GM12875 (cell line): Measurements from ENCODE around the gene XIRP1.
A peak's percentile ranks its signal among the peaks of the same experiment; 100 is the strongest.

Experiments
- H3K4me3 ChIP-seq: one replicate; pipeline ENCODE4 v1.5.1; 2011; ENCODE audit warnings: low read depth, low read length, control low read depth
- TF ChIP-seq, protein P1 (sequence below): IDR thresholded peaks from 2 replicates; pipeline ENCODE4 v1.5.1; 2011; ENCODE audit warnings: low read depth, mild to moderate bottlenecking, control low read depth, inconsistent platforms, low read length, moderate library complexity, borderline replicate concordance; ENCODE audit not compliant: insufficient read depth

XIRP1 gene

GRCh38 chr3:39210078-39210477 lies 17.7 kb upstream of the XIRP1 start:
- TF ChIP-seq, protein P1, sequence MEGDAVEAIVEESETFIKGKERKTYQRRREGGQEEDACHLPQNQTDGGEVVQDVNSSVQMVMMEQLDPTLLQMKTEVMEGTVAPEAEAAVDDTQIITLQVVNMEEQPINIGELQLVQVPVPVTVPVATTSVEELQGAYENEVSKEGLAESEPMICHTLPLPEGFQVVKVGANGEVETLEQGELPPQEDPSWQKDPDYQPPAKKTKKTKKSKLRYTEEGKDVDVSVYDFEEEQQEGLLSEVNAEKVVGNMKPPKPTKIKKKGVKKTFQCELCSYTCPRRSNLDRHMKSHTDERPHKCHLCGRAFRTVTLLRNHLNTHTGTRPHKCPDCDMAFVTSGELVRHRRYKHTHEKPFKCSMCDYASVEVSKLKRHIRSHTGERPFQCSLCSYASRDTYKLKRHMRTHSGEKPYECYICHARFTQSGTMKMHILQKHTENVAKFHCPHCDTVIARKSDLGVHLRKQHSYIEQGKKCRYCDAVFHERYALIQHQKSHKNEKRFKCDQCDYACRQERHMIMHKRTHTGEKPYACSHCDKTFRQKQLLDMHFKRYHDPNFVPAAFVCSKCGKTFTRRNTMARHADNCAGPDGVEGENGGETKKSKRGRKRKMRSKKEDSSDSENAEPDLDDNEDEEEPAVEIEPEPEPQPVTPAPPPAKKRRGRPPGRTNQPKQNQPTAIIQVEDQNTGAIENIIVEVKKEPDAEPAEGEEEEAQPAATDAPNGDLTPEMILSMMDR, result no peak
- no peak overlapping the region for H3K4me3 ChIP-seq

GRCh38 chr3:39209329-39209970 lies 17.1 kb upstream of the XIRP1 start:
- TF ChIP-seq, protein P1, result no peak
- no peak overlapping the region for H3K4me3 ChIP-seq

DNA sequence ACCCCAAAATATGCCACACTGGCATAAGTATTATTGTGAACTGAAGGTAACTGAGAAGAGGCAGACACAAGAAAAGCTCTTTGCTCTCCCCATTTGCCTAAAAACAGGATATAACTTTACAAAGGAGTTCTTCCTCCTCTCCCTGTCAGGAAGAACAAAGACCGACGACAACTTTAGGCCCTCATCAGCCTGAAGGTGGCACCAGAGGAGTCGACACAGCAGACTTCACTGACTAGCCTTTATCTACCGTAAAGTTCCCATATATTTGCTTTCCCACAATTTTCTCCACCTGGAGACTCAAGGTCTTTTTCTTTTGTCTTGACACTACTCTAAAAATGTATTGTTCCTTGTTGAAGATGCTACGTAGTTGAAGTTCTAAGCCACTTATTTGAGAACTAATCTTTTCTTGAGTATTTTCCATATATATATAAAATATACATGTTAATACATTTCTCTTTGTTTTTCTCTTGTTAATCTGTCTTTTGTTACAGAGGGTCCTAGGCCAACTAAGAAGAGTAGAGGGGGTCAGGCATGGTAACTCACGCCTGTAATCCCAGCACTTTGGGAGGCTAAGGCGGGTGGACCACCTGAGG lies 16.2 kb upstream of the XIRP1 start:
- TF ChIP-seq, protein P1, result peak; percentile 60; the same call in 1 of the 2 replicates

DNA sequence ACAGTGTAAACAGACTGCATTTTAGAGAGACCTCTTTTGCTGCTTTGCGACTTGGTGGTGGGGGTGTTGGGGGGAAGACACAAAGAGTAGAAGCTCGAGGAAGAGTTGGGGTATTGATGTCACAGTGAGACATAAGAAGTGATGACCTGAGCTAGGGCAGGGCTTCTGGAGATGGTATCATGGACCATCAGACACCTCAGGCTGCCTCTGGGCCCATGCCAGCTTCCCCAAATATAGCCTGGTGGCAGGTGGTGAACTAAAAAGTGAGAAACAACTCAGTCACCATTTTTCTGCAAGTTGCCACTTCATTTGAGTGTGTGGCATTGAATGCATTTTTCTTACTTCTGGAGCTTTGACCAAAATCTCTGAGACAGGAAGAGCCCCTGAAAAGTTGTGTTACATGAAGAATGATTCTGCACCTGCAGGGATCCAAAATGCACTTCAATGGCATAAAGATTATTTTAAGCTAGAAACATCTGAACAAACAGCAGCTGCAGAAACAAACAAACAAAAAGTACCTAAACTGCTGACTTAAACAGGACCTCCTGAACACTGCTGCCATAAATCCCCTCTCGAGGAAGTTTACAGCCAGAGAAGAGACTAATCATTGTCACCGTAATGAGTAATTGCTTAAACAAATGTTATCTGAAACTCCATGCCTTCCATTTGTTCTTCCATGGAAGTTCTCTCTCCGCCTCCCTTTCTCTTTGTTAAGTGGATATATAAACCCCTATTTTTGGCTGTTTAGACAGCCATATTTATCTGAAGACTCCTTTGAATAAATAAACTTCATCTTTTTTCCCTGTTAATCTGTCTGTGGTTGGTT lies 15.2 kb upstream of the XIRP1 start:
- TF ChIP-seq, protein P1, result no peak
- no peak overlapping the region for H3K4me3 ChIP-seq

More for the DNA sequence above, 16.2 kb upstream of the XIRP1 start:
- no peak overlapping the region for H3K4me3 ChIP-seq

DNA sequence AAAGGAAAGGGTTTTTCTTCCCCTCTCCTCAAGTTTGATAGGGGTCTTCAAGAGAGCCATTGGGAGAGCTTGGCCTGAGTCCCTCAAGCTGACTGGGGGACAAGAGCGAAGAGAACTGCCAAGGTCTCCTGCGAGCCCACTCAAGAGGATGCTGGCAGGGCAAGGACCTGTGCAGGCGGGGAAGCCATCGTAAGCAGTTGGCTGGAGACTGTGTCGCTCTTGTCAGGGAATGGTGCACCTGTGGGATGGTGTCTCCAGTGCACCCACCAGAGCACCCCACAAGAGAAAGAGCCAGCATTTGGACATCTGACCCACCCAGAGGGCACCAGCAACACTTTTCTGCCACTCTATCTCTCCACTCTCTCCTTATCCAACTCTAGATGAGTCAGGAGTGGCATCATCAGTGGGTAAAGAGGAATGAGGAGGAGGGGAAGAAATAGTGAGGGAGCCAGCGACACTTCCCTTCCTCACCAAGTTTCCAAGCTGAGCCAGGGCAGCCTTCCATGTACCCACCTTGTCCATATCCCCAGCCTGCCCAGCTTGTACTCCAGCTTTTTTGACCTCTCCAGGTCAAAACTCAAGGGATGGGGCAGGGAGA lies 13.6 kb upstream of the XIRP1 start:
- TF ChIP-seq, protein P1, result no peak
- no peak overlapping the region for H3K4me3 ChIP-seq

DNA sequence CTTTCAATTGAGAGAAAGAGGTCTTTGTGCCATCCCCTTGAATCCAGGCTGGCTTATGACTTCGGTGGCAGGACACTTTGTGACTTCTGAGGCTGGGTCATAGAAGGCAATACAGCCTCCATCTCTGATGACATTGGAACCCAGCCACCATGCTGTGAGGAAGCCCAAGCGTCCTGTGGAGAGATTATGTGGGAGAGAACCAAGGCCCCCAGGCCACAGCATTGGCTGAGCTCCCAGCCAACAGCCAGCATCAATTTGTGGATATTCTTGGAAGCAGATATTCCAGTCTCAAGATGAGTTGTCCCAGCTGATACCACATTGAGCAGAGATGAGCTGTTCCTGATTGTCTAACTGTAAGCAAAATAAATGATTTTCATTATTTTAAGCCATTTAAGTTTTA lies 12.7 kb upstream of the XIRP1 start:
- TF ChIP-seq, protein P1, result no peak
- no peak overlapping the region for H3K4me3 ChIP-seq
